ENCODE data around the gene IFNA13. TPM values are rescaled to one million over a fixed set of nuclear protein-coding genes. Genes with fewer than 3 reads are reported as not detected.

Gene IFNA13
- total RNA-seq, 1 donor from 2014 or later: not detected

- DNase-seq (ENCODE audit: low read depth): no peak
- H3K4me3 ChIP-seq (ENCODE audit: low read depth, low read length): no peak overlapping the region
- no peak for TF ChIP-seq CTCF (conservative IDR thresholded peaks at IDR 0.05; ENCODE audit: low read depth, low read length)
Observed at GRCh38 chr9:21357479-21358460, 10.1 kb downstream of the IFNA13 start.

- no peak for DNase-seq (ENCODE audit: low read depth)
- H3K4me3 ChIP-seq (ENCODE audit: low read depth, low read length): no peak within 1 kb of the TSS
- TF ChIP-seq CTCF (conservative IDR thresholded peaks at IDR 0.05; ENCODE audit: low read depth, low read length): no peak
Observed at GRCh38 chr9:21350787-21351186, 17.1 kb downstream of the IFNA13 start, which contains the start of gene IFNA6. Gene IFNA6, minus strand, starts transcription at chr9:21350887. Its CDS starts 0 bp downstream, at chr9:21350887.

GRCh38 chr9:21348430-21348970, 19.4 kb downstream of the IFNA13 start:
- no peak for DNase-seq (ENCODE audit: low read depth)
- no peak for TF ChIP-seq CTCF (conservative IDR thresholded peaks at IDR 0.05; ENCODE audit: low read depth, low read length)
- no peak overlapping the region for H3K4me3 ChIP-seq (ENCODE audit: low read depth, low read length)

GRCh38 chr9:21340735-21341134, 27.1 kb downstream of the IFNA13 start:
- no peak overlapping the region for H3K4me3 ChIP-seq (ENCODE audit: low read depth, low read length)
- no peak for DNase-seq (ENCODE audit: low read depth)
- no peak for TF ChIP-seq CTCF (conservative IDR thresholded peaks at IDR 0.05; ENCODE audit: low read depth, low read length)

GRCh38 chr9:21336457-21336856, 31.4 kb downstream of the IFNA13 start:
- no peak for TF ChIP-seq CTCF (conservative IDR thresholded peaks at IDR 0.05; ENCODE audit: low read depth, low read length)
- no peak for DNase-seq (ENCODE audit: low read depth)
- no peak overlapping the region for H3K4me3 ChIP-seq (ENCODE audit: low read depth, low read length)

- TF ChIP-seq CTCF (conservative IDR thresholded peaks at IDR 0.05; ENCODE audit: low read depth, low read length): no peak
- H3K4me3 ChIP-seq (ENCODE audit: low read depth, low read length): peak within 1 kb of the TSS; percentile 69
- no peak for DNase-seq (ENCODE audit: low read depth)
Observed at GRCh38 chr9:21334701-21335632, 32.9 kb downstream of the IFNA13 start, which contains the start of gene KLHL9. Gene KLHL9, minus strand, starts transcription at chr9:21335404. Its CDS starts 545 bp downstream, at chr9:21334859.
